ENCODE data around the gene TMEM97. TPM values are rescaled to one million over a fixed set of nuclear protein-coding genes. Genes with fewer than 3 reads are reported as not detected.

The TMEM97 gene
- polyA plus RNA-seq, 1 experiment: 16.1 TPM

DNA sequence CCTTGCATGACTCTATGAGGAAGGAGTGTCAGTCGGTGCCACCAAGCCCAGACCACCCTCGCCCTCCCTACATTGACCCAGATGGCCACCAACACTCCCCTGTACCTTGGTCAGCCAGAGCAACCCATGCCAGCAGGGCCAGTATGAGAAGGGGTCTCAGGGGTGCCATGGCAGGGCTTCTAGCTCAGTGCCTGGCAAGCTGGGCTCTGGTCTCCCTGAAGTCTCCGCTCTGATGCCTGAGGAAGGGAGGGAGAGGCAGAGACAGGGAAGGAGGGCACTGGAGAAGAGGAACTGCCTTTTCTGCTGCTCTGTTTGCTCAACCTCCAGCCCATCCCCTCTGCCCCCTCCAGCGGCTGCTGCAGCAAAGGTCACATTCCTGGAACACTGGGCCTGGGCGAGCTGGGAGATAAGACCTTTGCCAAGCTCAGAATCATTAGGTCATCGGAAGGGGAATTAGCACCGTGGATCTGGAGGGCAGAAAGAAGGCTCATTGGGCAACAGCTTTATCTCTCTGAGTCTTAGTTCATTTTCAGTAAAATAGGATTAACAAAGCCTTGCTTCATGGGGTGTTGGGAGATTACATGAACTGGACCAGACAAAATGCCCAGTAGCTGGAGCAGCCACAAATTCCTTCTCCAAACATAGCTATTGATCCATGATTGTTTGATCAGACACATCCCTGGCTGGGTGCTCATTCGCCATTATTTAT is 51.2 kb downstream of the TMEM97 start, which contains the start of gene VTN:
VTN (minus strand) TSS at position 273 of the 709 bp plus-strand sequence; CDS start at position 169, 104 bp downstream.
- TF ChIP-seq, protein P1, sequence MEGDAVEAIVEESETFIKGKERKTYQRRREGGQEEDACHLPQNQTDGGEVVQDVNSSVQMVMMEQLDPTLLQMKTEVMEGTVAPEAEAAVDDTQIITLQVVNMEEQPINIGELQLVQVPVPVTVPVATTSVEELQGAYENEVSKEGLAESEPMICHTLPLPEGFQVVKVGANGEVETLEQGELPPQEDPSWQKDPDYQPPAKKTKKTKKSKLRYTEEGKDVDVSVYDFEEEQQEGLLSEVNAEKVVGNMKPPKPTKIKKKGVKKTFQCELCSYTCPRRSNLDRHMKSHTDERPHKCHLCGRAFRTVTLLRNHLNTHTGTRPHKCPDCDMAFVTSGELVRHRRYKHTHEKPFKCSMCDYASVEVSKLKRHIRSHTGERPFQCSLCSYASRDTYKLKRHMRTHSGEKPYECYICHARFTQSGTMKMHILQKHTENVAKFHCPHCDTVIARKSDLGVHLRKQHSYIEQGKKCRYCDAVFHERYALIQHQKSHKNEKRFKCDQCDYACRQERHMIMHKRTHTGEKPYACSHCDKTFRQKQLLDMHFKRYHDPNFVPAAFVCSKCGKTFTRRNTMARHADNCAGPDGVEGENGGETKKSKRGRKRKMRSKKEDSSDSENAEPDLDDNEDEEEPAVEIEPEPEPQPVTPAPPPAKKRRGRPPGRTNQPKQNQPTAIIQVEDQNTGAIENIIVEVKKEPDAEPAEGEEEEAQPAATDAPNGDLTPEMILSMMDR (IDR thresholded peaks at IDR 0.05; ENCODE audit: low read depth, low read length): 0 out of 2 replicates have a peak, but pooled peaks have one; percentile 8
- CTCF ChIA-PET: interaction anchor here (0.6 to 1.4 kb wide), 2 partner anchors 47 to 167 kb away, joined by 3 to 4 read pairs; no protein-coding TSS in a partner anchor
- no peaks in the 10 kb centered on the region; the same call in 1 of the 2 replicates for H3K9me3 ChIP-seq (ENCODE audit: control insufficient read depth, insufficient read depth, low read length)
- POLR2A ChIA-PET: interaction anchor here (0.7 to 3.8 kb wide), 2 partner anchors 12 to 35 kb away, joined by 4 to 17 read pairs; partner anchors contain the start of genes IFT20, POLDIP2 and TNFAIP1
- peak within 1 kb of the TSS; percentile 31 for H3K27ac ChIP-seq (ENCODE audit: low read depth, low read length)
- H3K27me3 ChIP-seq (ENCODE audit: control insufficient read depth, insufficient read depth, low read length): no peaks in the 10 kb centered on the region
- no peak for DNase-seq (ENCODE audit: low read depth, low spot score)
- H3K4me3 ChIP-seq (ENCODE audit: low read depth, low read length): peak within 1 kb of the TSS; percentile 69

DNA sequence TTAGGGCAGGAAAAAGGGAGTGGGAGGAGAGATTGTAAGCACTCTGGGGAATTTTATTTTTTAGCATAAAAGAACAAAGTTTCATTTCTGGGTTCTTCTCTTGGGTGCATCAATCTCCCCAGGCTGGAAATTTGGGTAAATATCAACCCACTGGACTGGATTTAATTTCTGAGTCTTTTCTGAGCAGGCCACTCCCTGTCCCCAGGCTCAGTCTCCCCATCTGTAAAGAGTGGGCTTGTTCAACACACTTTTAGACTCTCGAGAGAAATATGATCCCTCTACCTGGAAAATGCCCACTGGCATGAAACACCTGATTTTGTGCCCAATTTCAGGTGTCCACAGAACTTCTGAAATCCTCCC is 51.7 kb downstream of the TMEM97 start:
- peak overlapping the region; percentile 0 for H3K27ac ChIP-seq (ENCODE audit: low read depth, low read length)
- H3K27me3 ChIP-seq (ENCODE audit: control insufficient read depth, insufficient read depth, low read length): no peaks in the 10 kb centered on the region
- ChIA-PET CTCF (interaction anchor here (0.6 to 1.4 kb wide), 2 partner anchors 46 to 167 kb away, joined by 3 to 4 read pairs; no protein-coding TSS in a partner anchor), POLR2A (interaction anchor here (1.7 to 3.8 kb wide), 2 partner anchors 13 to 35 kb away, joined by 7 to 17 read pairs; partner anchors contain the start of genes IFT20, POLDIP2 and TNFAIP1)
- DNase-seq (ENCODE audit: low read depth, low spot score): no peak
- no peak overlapping the region for H3K4me3 ChIP-seq (ENCODE audit: low read depth, low read length)
- TF ChIP-seq, protein P1 (IDR thresholded peaks at IDR 0.05; ENCODE audit: low read depth, low read length): no peak
- no peaks in the 10 kb centered on the region; the same call in 1 of the 2 replicates for H3K9me3 ChIP-seq (ENCODE audit: control insufficient read depth, insufficient read depth, low read length)

DNA sequence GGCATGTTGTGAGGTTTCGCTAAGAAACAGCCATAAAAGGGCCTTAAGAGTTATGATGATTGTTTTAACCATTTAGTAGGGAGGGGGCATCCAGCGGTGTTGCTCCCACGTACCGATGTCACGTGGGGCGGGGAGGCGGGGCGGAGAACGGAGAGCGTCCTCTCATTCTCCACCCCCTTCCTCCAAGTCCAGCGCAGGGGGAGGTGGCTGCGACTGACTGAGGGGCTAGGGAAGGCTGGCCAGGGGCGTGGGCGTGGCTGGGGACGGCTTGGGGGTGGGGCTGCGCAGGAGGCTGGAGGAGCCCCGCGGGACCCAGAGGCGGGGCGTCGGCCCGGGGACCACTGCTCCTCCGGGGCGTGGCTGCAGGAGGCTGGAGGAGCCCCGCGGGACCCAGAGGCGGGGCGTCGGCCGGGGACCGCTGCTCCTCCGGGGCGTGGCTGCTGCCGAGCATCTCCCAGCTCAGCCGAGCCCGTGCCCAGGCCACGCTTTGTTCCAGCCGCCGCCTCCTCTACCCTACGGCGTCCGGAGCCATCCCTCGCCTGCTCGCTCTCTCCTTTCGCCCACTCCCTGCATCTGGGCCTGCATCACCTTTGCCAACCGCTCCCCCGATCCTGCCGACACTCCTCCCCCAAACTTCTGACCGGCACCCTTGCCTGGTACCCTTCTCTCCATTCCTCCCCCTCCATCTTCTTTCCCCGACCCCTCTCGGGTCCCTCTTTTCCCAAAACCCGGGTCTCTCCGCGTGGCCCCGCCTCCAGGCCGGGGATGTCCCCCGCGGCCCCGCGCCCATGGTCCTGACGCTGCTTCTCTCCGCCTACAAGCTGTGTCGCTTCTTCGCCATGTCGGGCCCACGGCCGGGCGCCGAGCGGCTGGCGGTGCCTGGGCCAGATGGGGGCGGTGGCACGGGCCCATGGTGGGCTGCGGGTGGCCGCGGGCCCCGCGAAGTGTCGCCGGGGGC is 52.5 kb downstream of the TMEM97 start, which contains the start of gene SARM1:
SARM1 (plus strand) TSS at position 450 of the 958 bp plus-strand sequence; CDS start at position 789, 339 bp downstream.
- TF ChIP-seq, protein P1 (IDR thresholded peaks at IDR 0.05; ENCODE audit: low read depth, low read length): no peak
- H3K27me3 ChIP-seq (ENCODE audit: control insufficient read depth, insufficient read depth, low read length): no peaks in the 10 kb centered on the region
- peak within 1 kb of the TSS; percentile 69 for H3K4me3 ChIP-seq (ENCODE audit: low read depth, low read length)
- peak within 1 kb of the TSS; percentile 0 for H3K27ac ChIP-seq (ENCODE audit: low read depth, low read length)
- ChIA-PET POLR2A (interaction anchor here (0.6 to 3.8 kb wide), 5 partner anchors 14 to 333 kb away, joined by 3 to 17 read pairs (median 3); partner anchors contain the start of genes IFT20, POLDIP2 and TNFAIP1), CTCF (interaction anchor here (0.6 kb wide), 1 partner anchor 45 kb away, joined by 3 read pairs; no protein-coding TSS in a partner anchor)
- H3K9me3 ChIP-seq (ENCODE audit: control insufficient read depth, insufficient read depth, low read length): no peaks in the 10 kb centered on the region; the same call in 1 of the 2 replicates
- DNase-seq (ENCODE audit: low read depth, low spot score): peak; percentile 76

DNA sequence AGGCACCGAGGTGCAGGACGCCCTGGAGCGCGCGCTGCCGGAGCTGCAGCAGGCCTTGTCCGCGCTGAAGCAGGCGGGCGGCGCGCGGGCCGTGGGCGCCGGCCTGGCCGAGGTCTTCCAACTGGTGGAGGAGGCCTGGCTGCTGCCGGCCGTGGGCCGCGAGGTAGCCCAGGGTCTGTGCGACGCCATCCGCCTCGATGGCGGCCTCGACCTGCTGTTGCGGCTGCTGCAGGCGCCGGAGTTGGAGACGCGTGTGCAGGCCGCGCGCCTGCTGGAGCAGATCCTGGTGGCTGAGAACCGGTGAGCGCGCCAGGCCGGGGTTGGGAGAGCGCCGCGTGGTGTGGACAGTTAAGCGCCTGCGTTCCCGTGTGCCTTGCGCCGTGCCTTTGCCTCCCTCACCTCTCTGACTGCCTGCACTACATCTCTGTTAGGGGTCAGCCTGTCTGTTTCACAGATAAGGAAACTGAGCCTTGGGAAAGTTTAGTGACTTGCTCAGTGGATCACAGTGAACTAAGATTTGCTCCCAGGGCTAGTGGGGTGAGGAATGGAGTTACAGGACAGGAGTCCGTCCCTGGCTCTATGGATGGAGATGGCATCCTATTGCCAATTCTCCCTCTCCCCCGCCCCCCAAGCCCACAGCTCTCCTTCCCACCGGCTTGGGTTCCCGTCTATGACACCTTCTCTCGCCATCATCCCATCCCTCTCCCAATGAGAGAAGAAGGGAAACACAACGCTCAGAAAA is 53.4 kb downstream of the TMEM97 start:
- Histone ChIP-seq H3K9me3 (ENCODE audit: control insufficient read depth, insufficient read depth, low read length) (no peaks in the 10 kb centered on the region; the same call in 1 of the 2 replicates), H3K27me3 (ENCODE audit: control insufficient read depth, insufficient read depth, low read length) (no peaks in the 10 kb centered on the region), H3K4me3 (ENCODE audit: low read depth, low read length) (peak overlapping the region; percentile 69), H3K27ac (ENCODE audit: low read depth, low read length) (no peak overlapping the region)
- POLR2A ChIA-PET: interaction anchor here (0.7 to 3.8 kb wide), 3 partner anchors 15 to 59 kb away, joined by 3 to 17 read pairs (median 7); partner anchors contain the start of genes IFT20, POLDIP2 and TNFAIP1
- TF ChIP-seq, protein P1 (IDR thresholded peaks at IDR 0.05; ENCODE audit: low read depth, low read length): no peak
- no peak for DNase-seq (ENCODE audit: low read depth, low spot score)
- CTCF ChIA-PET: no interaction called here

Measured in AG04450 (cell line).